Uterus (tissue), 4 donors: ENCODE data around the gene CRADD. TPM values are rescaled to one million over a fixed set of nuclear protein-coding genes. Genes with fewer than 3 reads are reported as not detected.

Source experiments
- DNase-seq, 2 donors: peaks; one replicate each; pipeline ENCODE4 v3.0.0-alpha.2; 2019 to 2020
- H3K27ac ChIP-seq, 2 donors: fragments of 200-600 bp; sonication (generic); 1 replicate in 1 of 2; 2 replicates in 1 of 2; pipeline ENCODE4 v1.5.1; 2016 to 2018
- H3K27me3 ChIP-seq, 2 donors: fragments of 200-600 bp; sonication (generic); one replicate each; pipeline ENCODE4 v1.5.1; 2018 to 2019; ENCODE audit warnings: control low read depth in 1 of 2
- H3K36me3 ChIP-seq, 2 donors: fragments of 200-600 bp; sonication (generic); one replicate each; pipeline ENCODE4 v1.5.1; 2019; ENCODE audit warnings: control low read depth in 1 of 2
- H3K4me1 ChIP-seq, 2 donors: fragments of 200-600 bp; sonication (generic); one replicate each; pipeline ENCODE4 v1.5.1; 2018 to 2019; ENCODE audit warnings: control low read depth in 1 of 2
- H3K4me3 ChIP-seq, 2 donors: fragments of 200-600 bp; sonication (generic); 1 replicate in 1 of 2; 2 replicates in 1 of 2; pipeline ENCODE4 v1.5.1; 2018 to 2019; ENCODE audit warnings: mild to moderate bottlenecking in 1 of 2
- H3K9me3 ChIP-seq, 2 donors: fragments of 200-600 bp; sonication (generic); one replicate each; pipeline ENCODE4 v1.5.1; 2019; ENCODE audit warnings: control low read depth in 1 of 2
- CTCF ChIP-seq, 4 experiments: fragments of 200-600 bp in 2 of 4; fragments of 450-650 bp in 2 of 4; sonication (generic) in 2 of 4; IDR thresholded peaks; one replicate each; pipeline ENCODE4 v1.5.1; 2016 to 2019; ENCODE audit warnings: antibody characterized with exemption in 4 of 4, mild to moderate bottlenecking in 2 of 4, moderate library complexity in 1 of 4
- POLR2A ChIP-seq, 2 donors: fragments of 450-650 bp; IDR thresholded peaks; one replicate each; pipeline ENCODE4 v1.6.1; 2016; ENCODE audit warnings: antibody characterized with exemption in 2 of 2, mild to moderate bottlenecking in 1 of 2, moderate library complexity in 1 of 2
- intact Hi-C: fragments of 100-400 bp; cut with DNase I; formaldehyde crosslinking; loops from one replicate; pipeline ENCODE4 v1.15.1; 2023; ENCODE audit warnings: low total_unique reads
- total RNA-seq, 4 donors: library from RNA; depleted of rRNA in 3 of 4; stranded (reverse); fragments of >200 nt in 3 of 4; gene quantifications; one replicate each; pipeline versions ENCODE4 v1.1.0 to v1.2.4, GENCODE V29; 2014 to 2023
- donor health status: DM: yes; HTN: yes; CAD: no.

The CRADD gene
- total RNA-seq, 4 donors from 2014 or later = 26.4 to 105 (median 49.2) TPM

GRCh38 chr12:93669452-93669851 lies 7.7 kb upstream of the CRADD start:
- Histone ChIP-seq H3K36me3 (no peaks in the 10 kb centered on the region), H3K27me3 (no peaks in the 10 kb centered on the region), H3K9me3 (no peaks in the 10 kb centered on the region), H3K4me1 (no peaks in the 10 kb centered on the region), H3K27ac (no peak overlapping the region), H3K4me3 (no peak overlapping the region)
- intact Hi-C loops = no loop called here
- TF ChIP-seq POLR2A (IDR thresholded peaks at IDR 0.05) (no peak), CTCF (IDR thresholded peaks at IDR 0.05) (no peak)
- DNase-seq = no peak

- H3K4me3 ChIP-seq = no peak overlapping the region
- TF ChIP-seq POLR2A (IDR thresholded peaks at IDR 0.05) (no peak), CTCF (IDR thresholded peaks at IDR 0.05) (no peak)
- H3K4me1 ChIP-seq = no peaks in the 10 kb centered on the region
- H3K27me3 ChIP-seq = no peaks in the 10 kb centered on the region
- intact Hi-C loops = no loop called here
- no peak overlapping the region for H3K27ac ChIP-seq
- no peaks in the 10 kb centered on the region for H3K9me3 ChIP-seq
- H3K36me3 ChIP-seq = no peaks in the 10 kb centered on the region
- no peak for DNase-seq
These were observed 7.1 kb upstream of the CRADD start for GRCh38 chr12:93670104-93670503.

- H3K9me3 ChIP-seq = no peaks in the 10 kb centered on the region
- no peaks in the 10 kb centered on the region for H3K36me3 ChIP-seq
- no peak for TF ChIP-seq CTCF (IDR thresholded peaks at IDR 0.05)
- no peak for TF ChIP-seq POLR2A (IDR thresholded peaks at IDR 0.05)
- no peaks in the 10 kb centered on the region for H3K27me3 ChIP-seq
- H3K27ac ChIP-seq = no peak overlapping the region
- DNase-seq = no peak
- intact Hi-C loops = no loop called here
- no peak overlapping the region for H3K4me3 ChIP-seq
- H3K4me1 ChIP-seq = no peaks in the 10 kb centered on the region
These were observed 6.1 kb upstream of the CRADD start for GRCh38 chr12:93671044-93671443.

- Histone ChIP-seq H3K27me3 (no peaks in the 10 kb centered on the region), H3K4me1 (no peaks in the 10 kb centered on the region), H3K36me3 (no peaks in the 10 kb centered on the region), H3K27ac (no peak overlapping the region), H3K9me3 (no peaks in the 10 kb centered on the region), H3K4me3 (no peak overlapping the region)
- intact Hi-C loops = no loop called here
- no peak for DNase-seq
- TF ChIP-seq CTCF (IDR thresholded peaks at IDR 0.05) = no peak
- no peak for TF ChIP-seq POLR2A (IDR thresholded peaks at IDR 0.05)
These were observed 4.1 kb upstream of the CRADD start for GRCh38 chr12:93673084-93673483.

GRCh38 chr12:93674386-93674785 lies 2.8 kb upstream of the CRADD start:
- Histone ChIP-seq H3K27me3 (no peaks in the 10 kb centered on the region), H3K4me3 (no peak overlapping the region), H3K4me1 (no peaks in the 10 kb centered on the region), H3K9me3 (no peaks in the 10 kb centered on the region), H3K27ac (no peak overlapping the region), H3K36me3 (no peaks in the 10 kb centered on the region)
- no peak for TF ChIP-seq POLR2A (IDR thresholded peaks at IDR 0.05)
- no peak for TF ChIP-seq CTCF (IDR thresholded peaks at IDR 0.05)
- intact Hi-C loops = no loop called here
- DNase-seq = no peak
